CD4-positive, alpha-beta T cell treated with Interferon gamma for 1 hour (primary cell): ENCODE results near the gene CFAP46.
"Not testable (repeated sequence)": the region's sequence is repeated elsewhere in the genome, so short reads cannot be mapped to it uniquely, and the experiment has no call there.

ENCODE experiments used
- DNase-seq: peaks from one replicate; pipeline ENCODE4 v3.0.0-alpha.2; 2020

The CFAP46 gene

DNA sequence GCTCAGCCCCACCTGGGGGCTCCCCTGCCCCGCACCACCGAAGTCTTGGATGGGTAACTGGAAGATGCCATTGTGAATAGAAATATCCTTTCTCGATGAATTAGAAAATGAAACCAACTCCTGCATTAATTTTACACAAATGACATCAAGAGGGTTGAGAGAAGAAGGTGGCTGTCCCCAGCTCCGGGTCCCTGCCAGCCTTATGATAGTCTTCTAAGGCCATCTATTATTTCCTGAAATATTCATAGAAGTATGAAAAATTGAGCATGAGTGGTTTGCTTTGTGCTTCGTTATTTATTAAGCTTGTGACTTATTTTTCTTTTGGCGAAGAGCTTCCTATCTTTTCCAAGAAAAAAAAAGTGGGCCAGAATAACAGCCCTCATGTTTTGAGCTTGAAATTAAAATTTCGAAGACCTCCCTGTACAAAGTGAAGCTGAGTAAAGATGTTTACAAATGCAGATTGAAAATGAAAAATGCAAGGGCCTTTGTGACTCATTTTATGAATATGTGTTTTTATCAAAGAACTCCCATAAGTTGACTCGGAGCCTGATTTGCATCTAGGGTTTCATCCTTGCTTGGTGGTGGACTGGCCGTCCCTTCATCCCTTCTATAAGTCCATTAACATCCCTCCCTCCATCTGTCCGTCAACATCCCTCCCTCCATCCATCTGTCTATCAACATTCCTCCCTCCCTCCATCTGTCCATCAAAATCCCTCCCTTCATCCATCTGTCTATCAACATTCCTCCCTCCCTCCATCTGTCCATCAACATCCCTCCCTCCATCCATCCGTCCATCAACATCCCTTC, 20.5 kb upstream of the CFAP46 start:
- DNase-seq, result no peak

DNA sequence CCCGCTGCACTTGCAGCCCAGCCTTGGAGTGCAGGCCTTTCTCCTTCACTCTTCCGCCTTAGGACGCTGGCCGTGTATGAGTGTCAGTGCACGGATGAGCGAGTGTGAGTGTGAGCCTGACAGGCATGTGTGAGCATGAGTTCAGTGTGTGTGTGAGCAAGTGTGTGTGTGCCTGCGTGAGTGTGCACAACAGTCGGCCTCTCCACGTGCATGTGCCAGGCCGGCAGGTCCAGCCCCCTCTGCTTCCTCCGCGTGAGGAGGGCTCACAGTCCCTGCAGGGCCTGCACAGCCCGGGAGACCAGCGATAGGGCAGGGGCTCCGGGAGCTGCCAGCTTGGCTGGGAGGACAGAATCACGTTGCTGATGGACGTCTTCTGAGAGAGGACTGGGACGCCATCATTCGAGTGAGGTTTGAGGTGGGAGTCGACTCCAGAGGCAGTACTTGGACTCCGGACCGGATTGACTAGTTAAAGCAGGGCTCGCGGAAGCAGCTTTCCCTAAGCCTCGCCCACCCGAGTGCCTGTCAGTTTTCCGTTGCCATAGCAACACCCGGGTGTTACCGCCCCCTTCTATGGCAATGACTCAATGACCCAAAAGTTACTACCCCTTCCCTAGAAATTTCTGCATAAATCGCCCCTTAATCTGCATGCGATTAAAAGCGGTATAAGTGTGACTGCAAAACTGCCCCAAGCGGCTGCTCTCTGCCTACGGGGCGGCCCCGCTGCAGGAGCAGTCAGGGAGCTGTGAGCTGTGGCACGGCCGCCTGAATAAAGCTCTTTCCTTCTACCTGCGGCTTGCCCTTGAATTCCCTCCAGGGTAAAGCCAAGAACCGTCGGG, 19.6 kb upstream of the CFAP46 start:
- DNase-seq, result peak; percentile 61

DNA sequence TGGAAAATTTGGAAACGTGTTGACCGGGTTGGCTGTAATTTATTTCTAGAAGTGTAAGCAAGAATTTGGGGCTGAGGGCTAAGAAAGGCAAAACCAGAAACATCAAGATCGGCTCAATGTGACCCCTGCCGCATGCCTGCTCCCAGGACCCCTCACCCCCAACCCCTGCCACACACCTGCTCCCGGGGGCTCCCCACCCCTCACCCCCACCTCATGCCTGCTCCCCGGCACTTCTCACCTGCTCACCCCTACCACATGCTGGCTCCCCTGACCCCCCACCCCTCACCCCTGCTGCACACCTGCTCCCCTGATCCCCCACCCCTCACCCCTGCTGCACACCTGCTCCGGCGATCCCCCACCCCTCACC, 19.0 kb upstream of the CFAP46 start:
- DNase-seq, result no peak

DNA sequence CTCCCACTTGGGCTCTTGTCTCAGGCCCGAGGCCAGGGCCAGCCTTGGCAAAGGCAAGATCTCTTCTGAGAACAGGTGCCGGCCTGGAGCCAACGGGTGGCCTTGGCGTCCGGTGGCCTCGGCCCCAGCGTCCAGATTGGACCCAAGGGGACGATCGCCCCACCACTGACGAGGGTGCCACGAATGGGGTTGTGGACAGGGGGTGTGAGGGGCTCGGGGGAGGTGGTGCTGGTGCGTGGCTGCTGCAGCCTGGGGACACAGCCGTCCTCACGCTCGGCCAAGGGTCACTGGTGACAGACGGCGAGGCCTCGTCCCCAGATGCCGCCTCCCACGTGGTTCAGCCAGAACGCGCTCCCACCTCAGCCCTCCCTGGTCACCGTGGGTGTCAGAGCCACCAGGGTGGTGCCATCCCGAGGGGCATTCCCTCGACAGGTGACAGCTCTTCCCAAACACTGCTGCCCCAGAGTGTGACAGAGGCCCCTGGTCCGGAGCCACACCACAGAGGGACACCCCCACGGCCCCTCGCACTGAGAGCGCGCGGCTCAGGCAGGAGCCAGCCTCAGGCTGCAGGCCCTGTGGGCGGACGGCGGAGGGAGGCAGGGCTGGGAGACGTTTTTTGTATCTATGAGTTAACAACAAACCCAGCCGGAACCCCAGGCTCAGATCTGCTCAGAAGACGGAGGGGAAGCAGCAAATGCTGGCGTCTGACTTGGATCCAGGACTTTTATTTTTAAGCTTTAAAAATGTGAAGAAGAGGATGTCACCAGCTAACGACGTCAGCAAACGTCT, 18.5 kb upstream of the CFAP46 start:
- no peak for DNase-seq

DNA sequence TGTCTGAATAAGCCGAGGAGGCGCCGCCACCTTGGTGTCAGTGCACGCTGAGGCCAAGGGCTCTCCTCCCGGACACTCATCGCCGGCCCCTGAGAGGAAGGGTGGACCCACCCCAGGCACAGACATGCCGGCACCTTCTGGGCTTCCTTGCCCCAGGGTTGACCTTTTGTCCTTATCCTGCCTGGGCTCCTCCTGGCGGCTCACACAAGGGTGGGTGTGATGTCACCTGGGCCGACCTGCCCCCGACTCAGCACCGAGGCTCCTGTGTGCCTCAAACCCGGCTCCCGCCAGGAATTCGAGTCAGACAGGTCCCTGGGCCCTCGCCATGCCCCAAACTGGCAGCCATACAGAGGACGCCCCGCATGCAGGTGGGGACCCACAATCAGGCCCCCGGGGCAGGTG, 17.7 kb upstream of the CFAP46 start:
- DNase-seq, result no peak

DNA sequence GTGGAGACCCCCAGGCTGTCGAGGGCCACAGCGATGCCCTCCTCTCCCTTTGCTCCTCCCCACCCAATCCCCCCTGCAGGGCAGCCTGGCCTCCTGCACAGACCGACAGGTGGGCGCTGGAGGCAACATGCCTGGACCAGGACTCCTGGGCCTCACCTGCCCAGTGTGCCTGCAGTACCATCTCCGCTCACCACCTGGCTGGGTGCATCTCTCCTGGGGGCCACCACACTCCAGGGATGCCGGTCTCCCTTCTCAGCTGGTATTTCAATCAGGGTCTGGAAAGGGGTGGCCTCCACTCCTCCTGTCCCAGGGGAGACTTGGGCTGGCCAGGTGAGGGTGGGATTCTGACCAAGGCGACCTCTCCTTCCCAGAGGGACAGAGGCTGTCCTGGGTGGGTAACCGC, 17.2 kb upstream of the CFAP46 start:
- DNase-seq, result no peak

DNA sequence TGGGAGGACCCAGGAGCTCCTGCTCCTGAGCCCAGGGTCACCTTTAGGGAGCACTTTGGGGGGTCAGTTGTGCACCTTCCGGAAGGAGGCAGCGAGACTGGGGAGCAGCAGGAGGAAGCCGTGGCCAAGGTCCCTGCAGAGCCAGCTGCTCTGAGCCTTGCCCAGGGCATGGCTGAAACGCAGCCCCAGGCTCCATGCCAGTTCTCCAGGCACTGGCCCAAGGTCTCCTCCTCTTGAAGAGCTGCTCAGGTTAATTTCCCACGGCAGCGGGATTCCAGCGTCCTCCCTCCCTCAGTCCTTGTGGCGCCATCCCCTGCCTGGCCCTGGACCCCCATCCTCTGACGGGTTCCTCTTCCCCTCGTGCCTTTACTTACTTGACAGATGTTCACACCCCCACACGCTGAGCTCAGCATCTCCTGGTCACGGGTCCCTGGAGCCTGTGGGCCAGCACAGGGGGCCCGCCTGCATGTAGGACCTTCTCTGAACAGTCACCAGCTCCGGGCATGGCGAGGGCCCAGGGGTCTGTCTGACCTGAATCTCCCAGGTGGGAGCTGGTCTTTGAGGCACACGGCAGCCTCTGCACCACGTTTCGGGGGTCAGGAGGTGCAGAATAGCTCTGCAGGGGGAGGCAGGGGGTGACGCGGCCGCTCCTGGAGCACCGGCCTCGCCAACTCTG, 16.7 kb upstream of the CFAP46 start:
- DNase-seq, result no peak

DNA sequence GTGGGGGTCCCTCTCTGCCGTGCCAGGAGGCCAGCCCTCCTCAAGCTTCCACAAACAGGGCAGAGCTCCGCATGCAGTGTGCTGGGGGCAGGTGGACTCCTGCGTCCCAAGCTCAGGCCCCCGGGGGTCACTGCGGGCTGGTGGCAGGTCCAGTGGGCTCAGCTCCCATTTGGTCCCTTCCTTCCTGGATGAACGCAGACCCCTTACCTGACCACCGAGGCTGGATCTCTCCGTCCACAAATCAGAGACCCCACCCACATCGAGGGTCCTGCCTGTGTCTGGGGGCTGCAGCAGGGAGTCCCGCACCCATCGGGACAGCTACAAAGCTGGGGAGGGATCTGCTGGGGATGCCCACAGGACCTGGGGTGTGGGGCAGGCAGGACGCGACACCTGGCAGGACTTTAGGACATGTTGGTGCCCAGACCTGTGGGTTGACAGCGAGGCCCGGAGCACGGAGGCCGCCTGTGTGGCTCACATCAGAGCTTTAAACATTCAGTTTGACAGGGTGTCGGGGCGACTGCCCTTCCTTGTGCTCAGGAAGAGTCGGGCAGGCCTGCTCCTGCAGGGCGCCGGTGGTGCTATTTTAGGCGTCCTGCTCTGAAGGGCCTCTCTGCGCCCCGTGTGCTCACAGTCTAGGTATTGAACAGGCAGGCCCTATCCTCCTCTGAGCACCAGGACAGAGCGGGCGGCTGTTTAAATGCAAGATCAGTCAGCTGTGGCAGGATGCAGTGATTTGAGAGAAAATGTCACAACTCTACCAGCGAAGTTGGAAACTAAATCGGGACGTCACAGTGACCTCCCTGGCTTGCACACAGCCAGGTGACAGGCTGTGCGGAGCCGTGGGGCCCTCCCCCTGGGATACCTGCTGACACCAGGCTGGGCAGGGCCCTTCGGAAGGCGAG, 15.9 kb upstream of the CFAP46 start:
- DNase-seq, result no peak

DNA sequence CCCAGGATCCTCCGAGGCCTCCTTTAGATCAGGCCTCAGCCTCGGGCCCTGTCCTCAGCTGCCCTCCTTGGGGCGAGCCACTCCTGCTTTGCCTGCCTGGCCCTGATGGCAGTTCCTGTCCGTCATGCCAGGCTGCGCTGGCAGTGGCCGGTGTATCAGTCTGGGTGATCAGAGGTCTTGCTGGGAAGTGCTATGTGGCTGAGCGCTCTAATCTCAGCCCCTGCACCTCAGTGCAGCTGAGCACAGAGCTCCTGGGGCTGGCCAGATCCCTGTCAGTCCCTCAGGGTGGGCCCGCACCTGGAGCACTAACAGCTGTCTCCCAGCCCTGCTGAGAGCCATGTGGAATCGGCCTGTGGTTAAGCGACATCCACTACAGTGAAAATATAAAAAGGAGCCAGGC, 14.8 kb upstream of the CFAP46 start:
- no peak for DNase-seq

DNA sequence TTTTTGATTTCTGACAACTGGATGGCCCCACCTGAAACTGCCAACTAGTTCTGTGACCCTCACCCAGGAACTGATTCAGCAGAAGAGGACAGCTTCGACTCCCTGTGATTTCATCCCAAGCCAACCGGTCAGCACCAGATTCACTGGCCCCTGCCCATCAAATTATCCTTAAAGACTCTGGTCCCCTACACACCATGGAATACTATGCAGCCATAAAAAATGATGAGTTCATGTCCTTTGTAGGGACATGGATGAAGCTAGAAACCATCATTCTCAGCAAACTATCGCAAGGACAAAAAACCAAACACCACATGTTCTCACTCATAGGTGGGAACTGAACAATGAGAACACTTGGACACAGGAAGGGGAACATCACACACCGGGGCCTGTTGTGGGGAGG, 13.9 kb upstream of the CFAP46 start:
- DNase-seq, result not testable (repeated sequence)

DNA sequence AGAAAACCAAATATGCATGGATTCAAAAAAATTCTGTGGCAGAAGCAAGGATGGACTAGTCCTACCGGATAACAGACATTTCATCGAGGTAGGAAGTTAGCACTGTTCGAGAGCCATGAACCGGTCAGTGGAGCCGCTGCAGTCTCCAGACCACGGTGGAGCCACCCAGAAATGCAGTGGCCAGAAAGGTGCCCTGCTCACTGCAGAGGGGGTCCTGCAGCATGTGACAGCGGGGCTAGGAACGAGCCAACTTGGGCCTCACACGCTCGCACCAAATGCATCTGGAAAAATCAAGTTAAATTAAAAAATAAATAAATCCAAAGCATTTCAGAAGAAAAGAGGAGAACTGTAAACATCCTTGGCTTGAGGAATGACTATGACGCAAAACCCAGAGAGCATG, 13.1 kb upstream of the CFAP46 start:
- DNase-seq, result no peak

DNA sequence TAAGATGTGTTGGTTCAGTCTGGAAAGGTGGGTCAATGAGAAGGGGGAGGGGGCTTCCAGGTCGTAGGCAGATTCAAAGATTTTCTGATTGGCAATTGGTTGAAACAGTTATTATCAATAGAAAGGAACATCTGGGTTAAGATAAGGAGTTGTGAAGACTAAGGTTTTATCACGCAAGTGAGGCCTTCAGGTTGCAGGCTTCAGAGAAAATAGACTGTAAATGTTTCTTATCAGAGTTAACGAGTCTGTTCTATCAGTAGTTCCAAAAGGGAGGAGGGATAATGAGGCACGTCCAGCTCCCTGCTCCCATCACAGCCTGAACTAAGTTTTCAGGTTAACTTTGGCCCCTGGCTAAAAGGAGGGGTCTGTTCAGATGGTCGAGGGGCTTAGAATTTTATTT, 11.1 kb upstream of the CFAP46 start:
- no peak for DNase-seq

DNA sequence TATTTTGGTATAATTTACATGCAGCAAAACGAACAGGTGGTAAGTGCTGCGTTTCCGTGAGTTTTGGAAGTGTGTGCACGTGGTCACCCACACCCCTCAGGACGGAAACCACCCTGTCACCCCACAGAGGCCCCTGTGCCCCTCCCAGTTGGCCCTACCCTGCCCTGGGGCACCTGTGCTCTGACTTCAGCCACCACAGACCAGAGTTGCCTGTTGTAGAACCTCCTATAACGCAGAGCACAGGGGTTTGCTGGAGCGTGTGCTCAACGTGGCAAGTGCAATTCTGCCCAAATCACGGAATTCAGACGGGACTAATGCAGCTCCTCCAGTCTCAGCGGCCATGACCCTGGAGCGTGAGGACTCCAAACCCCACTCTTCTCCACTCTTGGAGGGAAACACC, 9.6 kb upstream of the CFAP46 start:
- no peak for DNase-seq

DNA sequence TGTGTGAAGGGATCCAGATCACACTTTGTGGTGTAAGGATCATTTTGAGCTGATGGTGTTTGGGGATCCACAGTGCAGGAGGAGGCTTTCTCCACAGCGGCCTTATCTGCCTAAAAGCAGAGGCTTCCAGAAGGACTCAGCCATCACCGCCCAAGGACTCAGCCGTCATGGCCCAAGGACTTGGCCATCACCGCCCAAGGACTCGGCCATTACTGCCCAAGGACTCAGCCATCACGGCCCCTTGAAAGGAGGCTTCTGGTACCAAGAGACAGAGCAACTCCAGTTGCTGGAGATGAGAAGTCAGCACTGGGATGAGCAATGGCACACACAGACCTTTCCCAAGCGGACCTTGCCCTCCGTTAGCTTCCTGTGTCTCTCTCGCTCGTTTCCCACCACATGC, 6.0 kb upstream of the CFAP46 start:
- no peak for DNase-seq

DNA sequence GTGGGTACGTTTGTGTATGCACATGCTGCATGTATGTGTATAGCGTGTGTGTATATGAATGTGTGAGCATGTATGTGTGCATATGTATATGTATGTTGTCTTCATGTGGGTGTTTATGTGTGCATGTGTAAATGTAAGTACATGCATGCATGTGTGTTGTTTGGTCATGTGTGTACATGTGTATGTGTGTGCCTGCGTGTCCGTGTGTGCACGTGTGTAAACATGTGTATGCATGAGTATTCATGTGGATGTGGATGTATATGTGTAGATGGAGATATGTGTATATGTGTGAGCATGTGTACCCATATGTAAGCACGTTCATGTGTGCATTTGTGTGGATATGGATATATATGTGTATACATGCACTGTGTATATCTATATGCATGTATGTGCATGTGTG, 5.5 kb upstream of the CFAP46 start:
- DNase-seq, result no peak

DNA sequence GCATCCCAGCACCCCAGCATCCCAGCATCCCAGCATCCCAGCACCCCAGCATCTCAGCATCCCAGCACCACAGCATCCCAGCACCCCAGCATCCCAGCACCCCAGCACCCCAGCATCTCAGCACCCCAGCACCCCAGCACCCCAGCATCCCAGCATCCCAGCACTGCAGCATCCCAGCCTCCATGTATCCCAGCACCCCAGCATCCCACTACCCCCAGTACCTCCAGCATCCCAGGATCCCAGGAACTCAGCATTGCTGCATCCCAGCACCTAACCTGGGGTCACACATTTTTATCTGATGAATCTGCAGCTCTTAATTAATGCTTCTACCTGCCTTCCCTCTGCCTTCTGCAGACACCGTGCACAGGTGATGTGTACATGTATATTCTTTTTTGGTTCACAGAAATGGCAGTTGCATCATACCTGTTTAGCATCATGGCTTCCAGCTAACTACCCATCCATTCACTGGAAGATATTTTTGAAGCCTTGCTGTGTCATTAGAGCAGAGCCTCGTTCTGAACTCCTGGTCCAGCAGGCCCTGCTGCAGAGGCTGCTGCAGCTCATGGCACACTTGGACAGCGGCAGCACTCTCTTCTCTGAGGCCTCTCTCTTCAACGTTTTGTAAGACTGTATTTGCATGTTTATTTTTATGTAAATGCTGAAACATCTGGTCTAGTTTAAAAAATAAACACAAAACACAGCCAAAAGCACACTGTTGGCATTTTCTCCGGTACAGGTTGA, 4.6 kb upstream of the CFAP46 start:
- no peak for DNase-seq

DNA sequence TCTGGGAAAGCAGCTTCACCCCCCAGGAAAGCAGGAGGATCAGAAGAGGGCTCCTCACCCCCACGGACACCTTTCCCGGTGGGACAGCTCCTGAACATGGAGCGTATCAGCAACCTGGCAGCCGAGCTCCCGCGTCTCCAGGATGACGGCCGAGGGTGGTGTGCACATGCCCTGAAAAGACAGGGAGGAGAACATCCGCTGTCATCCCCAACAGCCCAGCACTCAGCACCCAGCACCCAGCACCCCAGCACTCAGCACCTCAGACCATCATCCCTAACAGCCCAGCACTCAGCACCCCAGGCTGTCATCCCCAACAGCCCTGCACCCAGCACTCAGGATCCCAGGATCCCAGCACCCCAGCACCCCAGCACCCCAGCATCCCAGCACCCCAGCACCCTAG, 3.9 kb upstream of the CFAP46 start:
- DNase-seq, result no peak

DNA sequence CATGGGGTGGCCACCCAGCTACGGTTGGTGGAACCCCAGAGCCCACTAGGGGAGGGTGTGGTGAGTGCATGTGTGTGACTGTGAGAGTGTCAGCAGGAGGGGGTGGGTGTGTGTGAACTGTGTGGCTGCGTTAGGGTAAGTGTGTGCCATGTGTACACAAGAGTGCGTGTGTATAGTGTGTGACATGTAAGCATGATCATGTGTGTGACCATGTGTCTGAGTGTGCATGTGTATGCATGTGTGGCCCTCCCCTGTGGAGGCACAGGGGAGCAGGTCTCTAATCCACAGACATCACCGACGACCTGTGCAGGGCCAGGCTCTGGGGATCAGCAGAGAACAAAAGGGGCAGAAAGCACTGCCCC, 3.5 kb upstream of the CFAP46 start:
- no peak for DNase-seq

DNA sequence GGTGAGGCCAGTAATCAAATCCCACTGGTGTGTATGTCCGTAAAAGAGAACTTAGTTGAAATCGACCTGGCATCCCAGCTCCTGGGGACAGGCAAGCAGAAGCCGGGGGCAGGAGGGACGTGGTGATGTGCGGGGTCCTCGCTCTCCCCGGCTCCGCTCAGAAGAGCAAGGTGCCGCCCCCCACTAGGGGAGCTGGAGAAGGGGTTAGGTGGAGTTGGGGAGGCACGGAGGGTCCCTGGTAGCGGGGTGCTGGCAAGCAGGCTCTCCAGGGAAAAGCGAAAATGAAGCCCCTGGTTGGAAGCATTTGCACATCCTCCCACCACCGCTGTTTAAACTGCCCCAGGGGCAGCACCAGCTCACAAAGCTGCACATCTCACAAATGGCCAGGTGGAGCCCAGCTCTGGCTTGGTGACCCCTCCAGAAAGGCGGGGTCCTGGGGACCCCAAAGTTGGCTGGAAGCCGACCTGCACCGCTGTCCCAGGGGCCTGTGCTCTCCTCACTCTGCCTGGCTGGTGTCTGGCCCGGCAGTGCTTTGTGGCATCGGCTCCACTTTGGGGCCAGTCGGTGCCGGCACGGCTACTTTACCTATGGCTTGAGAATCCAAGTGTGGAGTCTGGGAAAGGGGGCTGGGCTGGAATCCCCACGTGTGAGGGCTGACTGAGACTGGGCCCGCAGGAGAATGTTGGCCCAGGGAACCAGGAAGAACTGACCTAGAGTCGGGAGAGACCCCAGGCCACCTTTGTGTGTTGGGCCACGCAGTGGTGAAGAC, 2.9 kb upstream of the CFAP46 start:
- DNase-seq, result no peak

DNA sequence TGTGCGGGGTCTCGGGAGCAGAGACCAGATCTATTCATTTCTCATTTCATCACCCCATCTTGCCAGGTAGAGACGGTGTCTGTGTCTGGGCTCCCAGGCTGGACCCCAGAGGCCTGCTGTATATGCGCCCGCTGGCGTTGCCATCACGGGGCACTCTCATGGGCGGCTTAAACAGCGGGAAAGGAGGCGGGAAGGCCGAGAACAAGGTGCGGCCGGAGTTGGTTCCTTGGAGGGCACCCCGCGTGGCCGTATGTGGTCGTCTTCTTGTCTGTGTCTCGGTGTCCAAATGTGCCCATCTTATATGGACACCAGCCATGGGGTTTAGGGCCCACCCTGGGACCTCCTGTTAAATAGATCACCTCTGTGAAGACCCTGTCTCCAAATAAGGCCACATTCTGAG, 2.1 kb upstream of the CFAP46 start:
- DNase-seq, result no peak
